HTR-8/SVneo (cell line): ENCODE results near the gene WFS1.

Source experiments
- DNase-seq: peaks from one replicate; pipeline ENCODE4 v3.0.0; 2011; ENCODE audit warnings: low spot score, mixed read lengths; ENCODE audit not compliant: insufficient read length
- FAIRE-seq: peaks from 2 replicates; lab custom pipeline; 2011; peaks lifted over from hg19 to GRCh38; lab: Jason Lieb, UNC

WFS1 gene

DNA sequence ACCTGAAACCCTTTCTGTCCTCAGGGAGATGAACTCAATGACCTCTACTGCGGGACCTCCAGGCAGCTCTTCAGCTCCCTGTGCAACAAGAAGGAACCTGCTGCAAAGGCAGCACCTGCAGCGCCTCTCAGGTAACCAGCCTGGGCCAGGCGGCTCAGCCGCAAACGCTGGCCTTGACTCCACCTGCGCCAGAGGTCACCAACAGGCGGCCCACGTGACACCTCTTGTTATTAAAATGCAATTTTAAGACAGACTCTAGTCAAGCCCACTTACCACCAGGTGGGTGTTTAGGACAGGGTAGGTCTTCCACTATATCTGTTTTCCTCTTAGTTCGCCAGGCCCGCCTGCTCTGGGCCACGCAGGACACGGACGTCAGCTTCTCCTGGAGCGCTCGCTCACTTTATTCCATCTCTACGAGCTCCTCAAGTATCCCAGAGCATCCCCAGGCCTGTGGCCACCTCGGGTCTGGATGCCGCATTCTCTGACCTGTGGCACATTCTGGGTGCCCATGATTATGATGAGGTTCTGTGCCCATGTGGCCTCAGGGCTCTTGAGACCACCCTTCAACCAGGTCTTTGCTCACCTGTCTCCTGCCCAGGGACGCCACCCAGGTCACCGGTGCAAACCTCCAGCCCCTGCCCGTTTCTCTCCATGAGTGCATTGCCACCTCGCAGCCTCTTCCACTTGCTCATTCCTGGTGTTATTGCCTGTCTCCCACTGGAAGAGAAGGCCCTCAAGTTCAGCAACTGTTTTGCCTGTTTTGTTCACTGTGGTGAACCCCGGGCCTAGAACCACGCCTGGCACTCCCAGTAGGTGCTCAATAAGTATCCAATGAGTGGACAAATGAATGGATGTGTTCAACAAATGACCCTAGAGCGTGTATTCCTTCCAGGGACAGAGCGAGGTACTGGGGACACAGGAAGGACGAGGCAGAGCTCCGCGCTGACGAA lies 36.5 kb upstream of the WFS1 start:
- DNase-seq, result no peak
- FAIRE-seq, result no peak

DNA sequence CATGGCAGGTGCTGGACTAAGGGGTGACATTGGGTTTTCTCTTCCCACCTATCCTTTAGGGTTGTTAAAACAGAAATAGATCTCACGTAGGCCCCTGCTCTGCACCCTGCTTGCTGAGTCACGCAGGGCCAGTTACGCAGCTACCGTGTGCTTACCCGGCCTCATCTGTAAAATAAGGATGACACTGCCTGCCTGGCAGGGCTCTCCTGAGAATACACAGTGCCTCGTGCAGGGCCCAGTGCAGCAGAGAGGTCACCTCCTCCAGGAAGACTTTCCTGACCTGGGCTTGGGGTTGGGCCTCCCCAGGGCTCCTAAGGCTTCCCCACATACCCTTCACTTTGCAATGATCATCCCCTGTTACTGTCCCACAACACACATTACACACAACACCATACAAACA lies 35.7 kb upstream of the WFS1 start:
- no peak for DNase-seq
- no peak for FAIRE-seq

DNA sequence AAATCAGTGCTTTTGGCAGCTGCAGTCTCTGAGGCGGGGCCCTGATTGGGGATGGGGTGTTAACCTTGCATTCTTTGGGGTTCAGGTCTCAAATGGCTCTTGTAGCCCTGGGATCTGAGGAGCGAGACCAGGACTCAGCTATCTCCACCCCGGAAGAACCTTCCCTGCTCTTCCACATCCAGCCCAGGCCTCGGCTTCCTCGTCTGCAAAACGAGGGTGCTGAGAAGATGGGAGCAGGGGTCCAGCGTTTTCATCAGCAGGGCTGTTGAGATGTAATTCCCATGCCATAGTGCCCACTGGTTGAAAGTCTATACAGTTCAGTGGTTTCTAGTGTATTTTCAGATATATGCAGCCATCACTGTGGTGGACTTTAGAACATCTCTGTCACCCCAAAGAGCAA lies 34.6 kb upstream of the WFS1 start:
- FAIRE-seq (no peak), DNase-seq (no peak)

DNA sequence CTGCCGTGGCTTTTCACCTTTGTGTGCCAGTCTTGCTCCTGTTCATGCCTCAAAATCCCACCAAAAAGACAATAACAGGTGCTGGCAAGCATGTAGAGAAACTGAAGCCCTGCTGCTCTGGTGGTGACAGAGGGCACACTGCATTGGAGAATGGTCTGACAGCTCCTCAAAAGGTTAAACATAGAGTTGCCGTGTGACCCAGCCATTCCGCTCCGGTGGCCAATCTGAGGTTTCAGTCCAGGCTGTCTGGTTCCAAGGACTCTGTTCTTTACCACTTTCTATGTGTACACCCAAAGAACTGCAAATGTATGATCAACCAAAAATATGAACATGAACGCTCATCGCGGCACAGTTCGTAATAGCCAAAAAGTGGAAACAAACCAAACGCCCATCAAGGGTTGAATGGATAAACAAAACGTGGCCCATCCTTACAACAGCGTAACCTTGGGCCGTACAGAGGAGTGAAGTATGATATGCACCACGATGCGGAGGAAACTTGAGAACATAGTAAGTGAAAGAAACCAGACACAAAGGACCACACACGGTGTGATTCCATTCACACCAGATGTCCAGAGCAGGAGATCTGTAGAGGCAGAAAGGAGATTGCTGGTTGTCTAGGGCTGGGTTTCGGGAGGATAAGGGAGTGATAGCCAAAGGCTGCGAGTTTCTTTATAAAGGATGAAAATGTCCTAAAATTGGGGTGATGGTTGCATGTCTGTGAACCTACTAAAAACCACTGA lies 33.6 kb upstream of the WFS1 start:
- FAIRE-seq (no peak), DNase-seq (no peak)

DNA sequence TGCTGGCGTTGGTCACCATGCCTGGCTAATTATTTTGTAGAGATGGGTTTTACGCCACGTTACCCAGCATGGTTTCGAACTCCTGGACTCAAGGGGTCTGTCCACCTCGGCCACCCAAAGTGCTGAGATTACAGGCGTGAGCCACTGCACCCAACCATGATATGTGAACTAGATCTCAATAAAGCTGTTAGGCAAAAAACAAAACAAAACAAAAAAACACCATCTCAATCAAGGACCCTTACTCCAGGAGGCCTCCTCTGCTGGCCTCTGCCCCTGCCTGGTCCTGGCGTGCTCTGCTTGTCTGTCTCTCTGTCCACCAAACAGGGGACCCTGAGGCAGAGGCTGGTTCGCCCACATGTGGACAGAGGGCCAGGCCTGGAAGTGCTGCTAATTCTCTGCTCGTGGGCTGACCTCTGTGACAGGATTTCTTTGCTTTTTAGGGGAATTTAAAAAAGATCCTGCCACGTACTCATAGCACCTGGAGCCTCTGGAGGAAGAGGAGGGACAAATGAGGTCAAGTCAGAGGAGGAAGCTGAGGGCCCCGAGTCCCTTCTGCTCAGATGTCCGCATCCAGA lies 32.7 kb upstream of the WFS1 start:
- DNase-seq, result no peak
- no peak for FAIRE-seq

DNA sequence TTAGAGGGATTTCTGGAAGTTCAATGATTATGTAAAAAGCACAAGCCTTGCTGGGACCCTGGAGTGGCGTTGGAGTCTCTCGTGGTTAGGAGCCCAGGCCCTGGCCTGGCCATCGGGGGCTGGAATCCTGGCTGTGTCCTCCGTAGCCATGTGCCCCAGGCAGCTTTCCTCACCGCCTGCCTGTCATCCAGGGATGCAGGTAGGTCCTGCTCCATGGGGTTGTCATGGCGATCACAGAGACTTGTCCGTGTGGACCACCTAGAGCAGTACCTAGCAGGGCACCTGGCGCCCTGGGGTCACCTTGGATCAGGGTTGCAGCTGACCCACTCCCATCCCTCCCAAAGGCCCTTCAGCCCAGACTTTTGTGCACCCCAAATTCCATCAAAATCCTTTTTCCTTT lies 30.2 kb upstream of the WFS1 start:
- DNase-seq, result no peak
- FAIRE-seq, result no peak

DNA sequence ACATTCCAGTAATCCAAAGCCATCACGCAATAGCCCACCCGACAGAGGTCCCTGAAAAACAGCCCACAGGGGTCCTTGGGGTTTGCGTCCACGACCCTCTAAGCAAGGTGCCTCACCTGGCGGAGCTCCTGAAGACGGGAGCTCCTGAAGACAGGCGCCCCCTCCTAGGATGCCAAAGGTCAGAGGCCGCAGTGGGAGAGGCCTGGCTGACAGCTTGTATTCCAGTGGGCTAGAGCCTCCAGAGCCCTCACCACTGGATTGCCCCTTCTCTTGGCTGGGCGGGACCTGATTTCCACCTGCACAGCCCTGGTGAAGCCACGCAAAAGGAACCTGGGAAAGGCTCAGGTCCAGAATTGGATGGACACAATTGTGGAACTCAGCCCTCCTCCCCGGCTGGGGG lies 29.7 kb upstream of the WFS1 start:
- DNase-seq, result no peak
- no peak for FAIRE-seq

DNA sequence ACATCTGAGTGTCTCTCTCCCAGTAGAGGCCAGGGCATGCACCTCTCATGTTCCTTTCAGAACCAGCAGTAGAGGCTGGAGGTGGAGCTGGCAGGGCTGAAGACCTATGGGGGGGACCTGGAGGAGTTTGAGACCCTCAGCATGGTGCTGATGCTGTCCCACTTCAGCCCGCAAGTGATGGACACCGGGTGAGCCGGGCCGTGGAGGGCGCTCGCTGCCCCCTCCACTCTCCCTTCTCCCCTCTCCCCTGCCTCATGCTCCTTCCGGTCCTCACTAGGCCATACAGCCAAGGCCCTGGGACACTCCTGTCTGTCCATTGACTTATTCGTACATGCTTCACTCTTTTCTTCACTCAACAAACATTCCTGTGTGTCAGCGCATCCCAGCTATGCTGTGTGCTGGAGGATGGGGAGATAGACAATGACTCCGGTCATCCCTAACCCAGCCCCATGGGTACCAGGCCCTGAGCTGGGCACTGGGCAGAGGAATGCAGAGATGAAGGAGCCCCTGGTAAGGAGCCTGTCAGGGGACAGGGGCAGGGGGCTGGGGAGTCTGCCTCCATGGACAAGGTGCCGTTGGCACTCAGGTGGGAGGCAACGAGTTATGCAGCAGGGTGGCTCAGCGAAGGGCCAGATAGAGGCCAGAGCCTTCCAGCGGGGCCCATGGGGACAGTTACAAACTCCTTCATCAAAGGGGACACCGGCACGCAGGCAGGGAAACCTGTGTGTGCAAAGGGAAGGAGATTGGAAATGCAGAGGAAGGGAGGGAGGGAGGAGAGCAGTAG lies 28.4 kb upstream of the WFS1 start:
- FAIRE-seq (no peak), DNase-seq (no peak)

DNA sequence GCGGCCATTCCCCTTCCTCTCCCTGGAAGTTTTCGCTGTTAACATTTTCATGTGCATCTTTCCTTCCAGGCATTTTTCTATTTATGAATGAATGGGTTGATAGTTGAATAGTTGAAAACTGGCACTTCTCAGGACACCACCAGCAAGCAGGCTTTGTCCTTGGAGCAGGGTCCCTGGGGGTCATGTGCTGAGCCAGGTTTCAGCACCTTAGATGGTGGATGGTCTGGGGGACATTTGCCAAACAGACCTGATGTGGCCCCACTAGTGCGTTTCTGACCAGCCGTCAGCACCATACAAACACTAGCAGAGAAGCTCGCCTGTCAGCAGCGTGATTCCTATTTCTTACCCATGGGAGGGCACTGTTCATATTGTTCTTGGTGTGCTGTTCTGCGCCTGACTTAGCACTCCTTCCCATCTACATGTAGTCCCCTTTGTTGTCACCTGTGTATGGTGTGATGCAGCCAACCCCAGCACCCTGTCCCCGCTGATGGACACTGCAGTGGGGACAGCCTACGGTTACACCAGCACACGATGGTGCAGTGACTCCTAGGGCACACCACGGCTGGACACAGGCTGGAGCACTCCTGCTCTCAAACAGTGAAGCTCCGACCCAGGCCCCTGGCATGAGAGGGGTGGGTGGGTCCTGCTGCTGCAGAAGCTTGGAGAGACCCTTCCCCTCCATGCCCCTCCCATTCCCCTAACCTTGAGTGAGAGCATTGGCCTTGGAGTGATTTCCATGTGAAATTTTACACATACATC lies 27.2 kb upstream of the WFS1 start:
- FAIRE-seq (no peak), DNase-seq (no peak)

DNA sequence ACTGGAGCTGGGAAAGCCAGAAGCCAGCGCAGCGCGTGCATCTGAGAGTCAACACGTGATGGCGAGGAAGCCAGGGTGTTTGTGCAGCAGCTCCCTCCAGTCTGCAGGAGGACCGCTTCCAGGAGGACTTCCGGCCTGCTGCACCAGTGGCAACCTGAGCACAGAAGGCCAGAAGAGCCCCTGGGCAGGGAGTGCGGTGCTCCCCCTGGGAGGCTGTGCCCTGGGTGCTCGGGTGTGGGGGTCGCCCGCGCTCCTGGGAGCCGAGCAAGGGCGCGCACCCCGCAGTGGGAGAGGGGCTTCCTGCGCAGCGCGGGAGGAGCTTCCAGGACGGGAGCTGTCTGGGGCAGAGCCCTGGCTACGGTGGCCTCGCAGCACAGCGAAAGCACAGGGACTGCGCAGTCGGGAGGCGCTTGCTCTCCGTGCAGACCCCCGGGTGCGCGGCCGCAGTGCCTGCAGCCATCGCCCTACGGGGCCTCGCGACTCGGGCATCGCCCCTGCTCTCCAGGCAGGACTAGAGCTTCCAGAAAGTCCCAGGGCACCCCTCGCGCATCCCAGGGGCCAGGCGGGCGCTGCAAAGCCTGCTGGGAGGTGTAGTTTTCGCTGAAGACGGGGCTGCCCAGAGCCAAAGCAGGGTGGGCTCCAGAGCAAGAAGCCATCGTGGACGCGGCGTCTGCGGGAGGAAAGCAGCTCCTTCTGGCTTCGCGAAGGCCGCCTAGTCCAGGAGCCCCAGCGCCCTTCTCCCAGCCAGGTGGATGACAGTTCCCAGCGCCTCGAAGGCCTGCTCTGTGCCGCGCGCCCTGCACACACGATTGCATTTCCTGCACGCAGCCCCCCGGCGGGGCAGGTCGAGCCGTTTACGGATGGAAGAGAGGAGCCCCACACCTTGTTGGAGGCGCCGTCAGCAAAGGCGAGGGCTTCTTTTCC lies 24.1 kb upstream of the WFS1 start:
- FAIRE-seq (no peak), DNase-seq (no peak)

DNA sequence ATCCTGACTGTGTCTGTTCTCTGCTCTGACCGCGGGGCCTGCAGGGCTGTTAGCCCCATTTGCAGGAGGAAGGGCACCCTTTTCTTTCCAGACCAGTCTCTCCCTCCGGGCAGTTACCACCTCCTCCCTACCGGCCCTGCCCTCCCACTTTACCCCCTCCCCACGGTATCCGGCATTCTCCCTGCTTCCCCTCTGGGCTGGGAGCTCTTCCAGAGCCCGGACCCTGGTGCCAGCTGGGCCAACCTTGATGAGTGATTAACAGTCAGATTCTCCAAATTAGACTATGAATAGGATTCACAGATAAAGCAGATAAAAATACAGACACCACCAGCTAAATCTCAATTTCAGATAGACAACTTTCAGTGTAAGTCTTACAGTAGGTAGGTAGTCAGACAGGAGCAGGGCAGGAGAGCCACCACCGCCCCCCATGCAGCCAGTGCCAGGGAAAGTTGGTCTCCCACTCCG lies 23.4 kb upstream of the WFS1 start:
- FAIRE-seq (no peak), DNase-seq (no peak)

DNA sequence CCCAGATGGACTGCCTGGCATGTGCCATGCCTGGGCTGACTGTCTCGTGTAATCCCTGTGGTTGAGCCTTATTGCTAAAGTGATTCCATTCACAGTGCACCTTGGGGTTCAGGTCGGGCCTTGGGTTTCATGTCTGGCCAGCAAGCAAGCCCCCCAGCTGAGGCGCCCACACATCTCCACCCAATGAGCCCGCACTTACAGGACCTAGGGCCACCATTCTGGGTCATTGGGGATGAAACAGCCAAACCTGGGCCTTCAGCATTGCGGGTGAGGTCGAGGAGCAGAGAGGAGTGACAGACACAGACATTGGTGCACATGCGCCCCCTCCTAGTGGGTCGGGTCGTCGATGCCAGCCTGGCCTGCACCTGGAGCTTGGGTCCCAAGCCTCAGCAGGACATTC lies 21.3 kb upstream of the WFS1 start:
- FAIRE-seq (no peak), DNase-seq (no peak)

DNA sequence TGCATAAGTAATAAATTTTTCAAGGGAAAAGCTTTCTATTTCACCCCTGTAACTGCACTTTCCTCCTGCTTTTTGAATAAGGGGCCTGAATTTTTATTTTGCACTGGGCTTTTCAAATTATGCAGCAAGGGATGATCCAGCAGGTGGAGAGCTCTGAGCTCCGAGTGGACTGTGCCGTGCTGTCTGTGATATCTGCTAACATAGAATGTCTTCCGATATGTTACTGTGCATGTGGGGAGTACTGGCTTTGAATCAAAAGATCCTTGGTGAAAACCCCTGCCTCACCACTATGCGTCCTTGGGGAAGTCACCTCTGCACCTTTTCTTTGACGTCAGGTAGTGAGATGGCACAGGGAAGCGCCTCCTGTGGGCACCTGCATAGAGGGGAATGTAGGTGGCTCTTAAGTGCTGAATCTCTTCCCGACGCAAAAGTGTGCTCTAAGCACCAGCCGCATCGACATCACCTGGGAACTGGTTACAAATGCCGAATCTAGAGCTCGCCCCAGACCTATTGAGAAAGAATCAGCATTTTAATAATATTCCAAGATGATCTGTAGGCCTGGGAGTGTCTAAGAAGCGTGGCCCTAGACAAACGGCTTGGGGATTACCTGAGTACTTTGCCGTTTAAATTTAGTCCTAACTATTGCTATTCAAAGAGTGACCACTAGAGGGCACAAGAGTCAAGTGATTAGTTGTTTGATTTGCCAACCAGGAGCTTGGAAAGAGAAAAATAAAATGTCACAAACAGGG lies 19.2 kb upstream of the WFS1 start:
- FAIRE-seq (peak; percentile 38), DNase-seq (peak; percentile 72)

DNA sequence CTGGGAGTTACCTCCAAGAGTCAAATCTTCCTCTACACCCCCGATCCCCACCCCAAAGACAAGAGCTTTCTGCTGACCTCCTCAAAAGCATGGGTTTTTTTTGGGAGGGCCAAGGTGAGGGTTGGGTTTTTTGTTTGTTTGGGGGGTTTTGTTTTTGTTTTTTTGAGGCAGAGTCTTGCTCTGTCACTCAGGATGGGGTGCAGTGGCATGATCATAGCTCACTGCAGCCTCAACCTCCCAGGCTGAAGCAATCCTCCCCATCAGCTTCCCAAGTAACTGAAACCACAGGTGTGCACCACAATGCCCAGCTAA lies 18.7 kb upstream of the WFS1 start:
- no peak for DNase-seq
- no peak for FAIRE-seq

DNA sequence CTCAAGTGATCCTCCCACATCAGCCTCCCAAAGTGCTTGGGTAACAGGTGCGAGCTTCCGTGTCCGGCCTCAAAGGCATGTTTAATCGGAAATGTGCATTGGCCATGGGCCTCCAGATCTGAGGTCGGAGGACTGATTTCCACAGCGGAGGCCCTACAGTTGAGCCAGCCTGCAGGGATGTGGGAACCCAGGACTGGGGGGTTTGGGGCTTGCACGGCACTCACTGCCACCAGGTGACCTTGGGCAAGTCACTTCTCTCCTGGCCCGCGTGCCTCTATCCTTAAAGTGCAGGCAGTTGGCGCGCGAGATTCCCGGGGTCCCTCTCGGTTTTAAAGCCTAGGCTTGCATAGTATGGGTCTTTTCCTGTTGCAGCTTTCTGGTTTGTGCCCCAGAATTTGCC lies 18.3 kb upstream of the WFS1 start:
- no peak for FAIRE-seq
- no peak for DNase-seq

DNA sequence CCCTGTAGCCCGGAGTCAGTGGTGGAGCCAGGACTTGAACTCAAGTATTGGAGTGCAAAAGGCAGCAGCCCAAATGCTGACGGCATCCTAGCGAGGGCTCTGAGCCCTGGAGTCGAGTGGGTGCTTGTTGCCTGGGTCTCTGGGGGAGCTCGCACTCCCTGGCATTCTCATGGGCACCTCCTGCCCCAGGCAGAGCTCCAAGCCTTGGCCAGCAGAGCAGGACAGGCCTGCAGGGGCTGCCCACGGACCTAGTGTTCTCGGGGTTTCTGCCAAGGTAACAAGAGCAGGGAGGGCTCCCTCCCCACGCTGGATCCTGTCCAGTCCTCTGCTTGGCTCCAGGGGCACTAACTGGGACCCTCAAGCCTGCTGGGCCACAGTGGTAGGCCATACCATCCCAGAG lies 17.6 kb upstream of the WFS1 start:
- no peak for DNase-seq

DNA sequence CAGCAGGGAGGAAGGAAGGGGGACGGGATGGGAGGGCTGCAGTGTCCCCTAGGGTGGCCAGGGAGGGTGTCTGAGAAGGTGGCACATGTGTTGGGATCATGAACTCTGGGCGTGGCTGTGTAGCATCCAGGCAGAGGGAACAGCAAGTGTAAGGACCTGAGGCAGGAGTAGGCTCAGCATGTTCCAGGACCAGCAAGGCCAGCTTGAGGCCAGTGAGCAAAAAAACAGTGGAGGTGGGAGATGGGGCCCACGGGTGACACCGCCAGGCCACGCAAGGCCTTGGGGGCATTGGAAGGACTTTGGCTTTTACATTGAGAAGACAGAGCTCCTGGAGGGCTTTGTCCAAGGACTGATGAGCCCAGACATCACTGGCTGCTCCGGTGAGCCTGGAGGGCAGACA lies 16.5 kb upstream of the WFS1 start:
- FAIRE-seq (no peak), DNase-seq (no peak)

More for the DNA sequence above, 17.6 kb upstream of the WFS1 start:
- no peak for FAIRE-seq

DNA sequence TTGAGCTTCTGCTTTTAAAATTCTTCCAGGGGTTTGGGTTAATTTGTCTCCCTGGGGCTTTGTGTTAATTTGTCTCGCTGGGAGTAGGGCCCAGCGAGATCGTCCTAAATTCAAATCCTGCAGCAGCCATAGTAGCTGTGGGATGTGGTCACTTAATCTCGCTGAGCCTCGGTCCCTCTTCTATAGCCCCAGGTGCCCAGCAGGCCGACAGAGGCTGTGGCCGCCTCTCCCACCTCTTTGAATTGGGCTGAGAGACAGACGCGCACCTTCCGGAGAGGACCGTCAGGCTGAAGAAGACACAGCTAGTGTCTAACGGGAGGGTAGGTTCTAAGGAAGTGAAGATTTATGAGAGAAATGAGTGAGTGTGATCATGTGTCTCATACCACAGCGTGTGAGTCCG lies 15.7 kb upstream of the WFS1 start:
- no peak for DNase-seq
- no peak for FAIRE-seq
